ENCODE measurements around the gene TMEM175.

Gene TMEM175

DNA sequence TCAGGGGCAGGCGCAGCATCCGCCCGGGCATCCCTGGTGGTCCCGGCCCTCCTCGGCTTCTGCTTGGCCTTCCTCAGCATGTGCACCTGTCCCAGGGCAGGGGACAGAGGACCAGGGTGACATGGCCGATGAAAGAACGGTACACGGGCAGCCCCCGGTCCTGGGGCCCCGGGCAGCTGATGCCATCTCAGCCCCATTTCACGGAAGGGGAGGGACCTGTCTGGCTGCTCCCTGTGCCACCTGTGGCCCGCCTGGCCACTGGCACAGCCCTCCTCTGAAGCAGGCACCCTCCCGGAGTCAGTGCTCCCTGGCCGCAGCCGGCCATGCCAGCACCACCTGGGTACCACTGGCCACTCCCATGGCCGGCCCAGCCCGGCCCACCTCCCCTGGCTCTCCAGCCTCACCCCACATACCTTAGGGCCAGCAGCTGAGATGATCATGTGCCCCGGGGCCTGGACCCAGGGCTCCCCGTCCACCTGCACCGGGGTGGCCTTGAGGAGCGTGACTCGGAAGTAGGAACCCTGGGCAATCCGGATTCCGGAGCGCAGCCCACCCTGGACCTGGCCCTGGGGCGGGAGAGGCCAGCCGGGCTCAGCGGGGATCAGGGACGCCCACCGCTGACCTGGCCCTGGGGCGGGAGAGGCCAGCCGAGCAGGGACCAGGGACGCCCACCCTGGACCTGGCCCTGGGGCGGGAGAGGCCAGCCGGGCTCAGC lies 28.5 kb downstream of the TMEM175 start:
- DNase-seq = no peak

DNA sequence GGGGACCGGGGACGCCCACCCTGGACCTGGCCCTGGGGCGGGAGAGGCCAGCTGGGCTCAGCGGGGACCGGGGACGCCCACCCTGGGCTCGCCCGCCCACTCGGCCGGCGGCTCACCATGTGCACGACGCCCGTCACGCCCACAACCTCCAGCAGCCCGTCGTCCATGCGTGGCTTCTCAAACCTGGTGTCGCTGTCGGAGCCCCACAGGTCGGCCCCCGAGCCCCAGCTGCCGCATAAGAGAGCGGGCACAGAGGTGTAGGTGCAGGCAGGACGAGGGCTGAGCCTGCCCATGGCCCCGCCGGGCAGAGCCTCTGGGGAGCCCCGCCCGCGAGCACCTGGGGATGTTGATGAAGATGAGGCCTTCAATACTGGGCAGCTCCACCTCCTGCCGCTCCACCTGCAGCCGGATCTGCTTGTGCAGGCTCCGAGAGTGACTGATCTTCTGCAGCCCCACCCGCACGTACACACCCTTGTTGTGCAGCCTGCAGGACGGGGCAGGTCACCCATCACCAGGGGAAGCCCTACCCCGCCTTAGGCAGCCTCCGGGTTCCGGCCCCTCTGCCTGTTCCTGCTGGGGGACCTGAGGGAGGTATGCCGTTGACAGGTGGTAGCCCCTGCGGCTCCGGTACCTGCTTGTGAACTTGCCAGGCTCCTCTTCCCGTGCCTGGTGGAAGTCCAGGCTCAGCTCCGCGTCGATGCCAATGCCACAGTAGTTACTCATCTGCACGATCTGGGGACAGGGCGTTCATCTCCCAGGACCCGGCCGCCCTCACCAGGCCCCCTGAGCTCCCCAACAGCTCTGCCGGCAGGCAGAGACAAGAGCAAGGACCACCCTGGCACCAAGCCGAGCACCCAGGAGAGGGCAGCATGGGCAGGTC lies 29.3 kb downstream of the TMEM175 start:
- DNase-seq = no peak

DNA sequence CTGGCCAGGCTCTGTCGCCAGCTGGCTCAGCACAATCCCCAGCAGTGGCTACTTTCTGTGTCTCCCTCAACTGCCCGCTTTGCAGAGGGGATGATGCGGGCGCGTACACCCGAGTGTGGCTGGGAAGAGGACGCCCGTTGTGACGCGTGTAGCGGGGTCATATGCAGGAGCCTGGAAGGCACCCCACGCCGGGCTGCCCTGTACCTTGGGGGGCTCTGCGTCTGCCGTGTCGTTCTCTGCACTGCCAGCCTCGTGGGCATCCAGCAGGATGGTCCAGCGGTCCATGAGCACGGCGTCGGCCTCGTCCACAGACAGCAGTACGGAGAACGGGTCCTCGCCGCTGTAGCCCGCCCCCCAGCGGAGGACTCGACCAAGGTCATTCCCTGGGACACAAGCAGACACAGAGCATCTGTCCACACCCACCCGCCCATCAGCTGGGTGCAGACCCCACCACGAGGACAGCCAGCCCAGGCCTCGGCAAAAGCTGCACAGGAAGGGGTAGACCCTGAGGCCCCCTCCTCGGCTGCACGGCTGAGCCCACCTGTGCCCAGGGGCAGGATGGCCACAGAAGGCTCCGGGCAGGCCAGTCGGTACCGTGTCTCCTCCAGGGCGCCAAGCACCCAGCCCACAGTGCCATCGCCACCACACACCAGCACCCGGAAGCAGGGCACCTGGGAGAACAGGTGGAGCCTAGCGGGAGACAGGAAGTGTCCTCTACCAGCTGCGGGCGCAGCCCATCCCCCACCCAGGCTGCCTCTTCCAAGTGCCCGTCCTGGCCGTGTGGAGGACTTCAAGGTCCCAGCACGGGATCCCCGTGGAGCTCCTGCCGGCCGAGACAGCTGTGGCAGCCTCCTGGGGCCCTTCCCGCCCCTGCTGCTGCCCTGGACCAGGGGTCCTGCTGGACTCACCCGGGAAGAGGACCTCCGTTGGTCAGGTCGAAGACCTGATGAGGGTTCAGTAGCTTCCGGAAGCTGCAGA lies 30.3 kb downstream of the TMEM175 start:
- no peak for DNase-seq

DNA sequence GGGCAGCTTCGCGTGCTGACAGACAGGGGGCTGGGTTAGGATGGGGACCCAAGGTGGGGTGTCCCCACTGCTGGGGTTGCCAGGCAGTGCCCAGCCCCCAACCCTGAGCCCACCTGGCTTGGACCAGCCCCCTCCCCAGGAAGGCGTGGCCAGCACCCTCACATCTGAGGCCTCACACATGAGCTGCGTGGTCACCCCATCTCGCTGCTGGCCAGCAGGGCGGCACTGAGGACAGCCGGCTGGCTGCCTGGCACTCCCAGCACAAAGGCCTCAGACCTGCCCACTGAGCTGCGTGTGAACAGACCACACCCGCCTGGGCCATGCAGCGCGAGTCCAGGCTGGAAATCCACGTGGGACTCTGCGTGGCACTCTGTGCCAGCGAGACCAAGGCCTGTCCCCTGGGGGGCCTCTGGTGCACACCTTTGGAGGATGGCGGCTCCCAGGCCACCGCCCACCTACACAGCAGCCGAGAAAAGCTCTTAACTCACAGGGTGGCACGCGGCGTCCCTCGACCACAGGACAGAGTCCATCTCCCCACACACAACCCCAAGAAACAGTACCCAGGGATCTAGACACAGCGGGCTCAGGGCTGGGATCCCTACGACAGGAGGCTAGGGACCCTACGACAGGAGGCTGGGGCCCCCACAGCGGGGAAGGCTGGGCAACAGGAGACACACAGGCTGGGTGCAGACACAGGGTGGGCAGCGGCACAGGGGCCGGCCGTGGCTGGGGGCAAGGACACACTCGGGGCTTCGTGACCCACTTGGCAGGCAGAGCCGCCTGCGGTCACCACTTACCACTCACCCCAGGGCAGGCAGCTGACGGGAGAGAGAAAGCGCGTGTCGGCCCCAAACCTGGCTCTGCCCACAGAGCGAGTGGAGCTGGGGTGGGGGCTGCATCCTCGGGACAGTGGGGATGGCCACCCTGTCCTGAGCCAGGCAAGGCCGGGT lies 31.3 kb downstream of the TMEM175 start:
- DNase-seq = no peak

DNA sequence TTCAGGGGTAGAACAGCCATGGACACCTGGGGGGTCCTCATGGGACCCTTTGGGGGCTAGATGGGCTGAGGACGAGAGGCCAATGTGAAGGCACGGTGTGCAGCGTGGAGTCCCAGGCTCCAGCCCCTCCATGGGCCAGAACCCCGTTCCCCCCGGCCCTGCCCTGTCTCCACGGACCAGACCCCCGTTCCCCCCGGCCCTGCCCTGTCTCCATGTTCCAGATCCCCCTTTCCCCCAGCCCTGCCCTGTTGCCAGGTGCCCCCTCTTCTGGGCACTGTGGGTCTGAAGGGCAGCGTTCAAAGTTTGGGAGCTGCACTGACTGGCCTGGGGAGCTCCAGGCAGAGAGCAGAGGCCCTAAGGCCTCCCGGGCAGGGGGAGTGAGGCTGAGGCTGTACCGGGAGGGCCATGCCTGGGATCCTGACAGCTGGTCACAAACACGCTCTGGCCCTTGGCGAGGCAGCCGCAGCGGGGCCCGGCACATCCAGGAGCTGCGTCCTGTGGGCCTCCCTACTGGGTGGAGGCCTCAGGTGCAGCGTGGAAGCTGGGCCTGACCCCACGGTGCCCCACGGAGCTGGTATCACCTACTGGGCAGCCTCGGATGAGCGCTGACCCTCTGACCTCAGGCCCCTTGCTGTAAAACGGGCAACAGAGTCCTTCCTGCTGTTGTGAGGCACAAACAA lies 32.2 kb downstream of the TMEM175 start:
- DNase-seq = no peak

DNA sequence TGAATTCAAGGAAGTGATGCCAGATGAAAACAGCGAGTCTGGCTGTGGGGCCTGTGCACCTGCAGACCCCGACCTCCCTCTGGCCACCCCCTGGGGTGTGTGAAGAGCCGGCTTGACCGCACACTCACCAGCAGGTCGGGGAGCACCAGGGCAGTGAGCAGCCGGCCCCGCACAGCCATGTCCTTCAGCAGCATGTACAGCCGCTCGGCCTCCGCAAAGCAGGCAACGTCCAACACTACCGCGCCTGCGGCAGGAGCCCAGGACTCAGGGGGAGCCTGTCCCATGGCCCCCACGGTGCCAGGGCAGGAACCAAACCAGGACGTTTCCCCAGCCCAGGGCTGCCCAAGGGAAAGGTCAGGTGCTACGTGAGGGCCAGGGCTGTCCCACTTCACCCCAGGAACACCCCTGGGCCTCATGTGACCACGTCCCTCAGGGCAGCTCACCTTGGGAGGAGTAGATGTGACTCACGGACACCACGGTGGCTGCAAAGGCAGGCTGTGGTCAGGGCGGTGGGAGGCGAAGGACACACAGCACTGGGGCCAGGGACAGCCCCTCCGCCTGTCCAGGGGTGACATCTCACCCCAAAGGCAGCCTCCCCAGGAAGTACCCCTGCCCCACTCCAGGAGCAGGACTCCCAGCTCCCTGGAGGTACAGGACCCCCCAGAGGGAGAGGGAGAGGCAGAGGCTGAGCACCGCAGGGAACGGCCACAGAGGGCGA lies 32.9 kb downstream of the TMEM175 start:
- DNase-seq = no peak

DNA sequence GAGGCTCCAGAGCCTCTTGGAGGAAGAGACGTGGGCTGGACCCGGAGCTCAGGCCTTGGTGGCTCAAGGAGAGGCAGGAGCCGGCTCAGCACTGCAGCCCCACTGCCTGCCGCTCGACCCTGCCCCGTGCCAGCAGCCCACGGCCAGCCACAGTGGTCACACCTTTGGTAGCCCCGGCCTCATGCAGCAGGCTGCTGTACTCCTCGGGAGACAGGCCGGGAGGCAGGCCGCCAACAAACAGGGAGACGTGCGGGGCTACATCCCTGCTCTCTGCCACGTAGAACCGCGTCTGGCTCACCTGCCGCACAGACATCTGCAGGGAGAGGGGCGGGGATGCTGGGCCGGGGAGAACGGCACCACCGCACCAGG lies 33.5 kb downstream of the TMEM175 start:
- no peak for DNase-seq

DNA sequence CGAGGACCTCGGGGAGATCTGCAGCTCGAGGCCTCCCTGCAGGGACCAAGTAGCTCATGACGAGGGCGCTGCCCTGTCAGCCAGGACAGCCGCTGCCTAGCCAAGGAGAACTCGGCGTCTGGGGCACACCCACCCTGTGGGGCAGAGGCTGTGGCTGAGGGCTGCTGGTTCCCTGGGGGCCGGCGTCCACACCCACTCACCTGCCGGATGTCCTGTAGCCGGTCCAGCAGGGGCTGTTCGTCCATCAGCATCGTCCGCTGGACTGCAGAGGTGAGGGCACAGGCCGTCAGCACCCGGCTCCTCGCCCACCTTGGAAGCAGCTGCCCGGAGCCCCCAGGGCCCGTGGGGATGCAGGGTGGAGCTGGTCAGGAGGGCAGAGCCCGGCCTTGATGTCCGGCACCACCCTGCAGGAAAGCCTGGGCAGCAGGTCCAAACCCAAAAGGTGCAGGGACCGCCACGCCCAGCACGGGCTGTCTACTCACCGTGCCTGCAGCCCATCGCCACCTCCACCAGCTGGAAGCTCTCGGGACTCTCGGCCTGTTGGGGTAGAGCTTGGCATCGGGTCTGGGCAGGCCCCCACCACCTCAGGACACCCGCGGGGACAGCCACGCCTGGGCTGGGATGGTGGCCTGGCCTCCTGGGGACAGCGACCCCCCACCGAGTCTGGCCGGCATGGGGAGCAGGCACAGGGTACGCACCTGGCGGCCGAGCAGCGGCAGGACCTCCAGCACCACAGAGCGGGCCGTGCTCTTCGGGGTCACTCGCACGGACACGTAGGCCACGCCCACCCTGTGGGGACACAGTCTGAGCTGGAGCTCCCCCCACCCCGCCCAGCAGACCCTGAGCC lies 34.2 kb downstream of the TMEM175 start:
- no peak for DNase-seq

DNA sequence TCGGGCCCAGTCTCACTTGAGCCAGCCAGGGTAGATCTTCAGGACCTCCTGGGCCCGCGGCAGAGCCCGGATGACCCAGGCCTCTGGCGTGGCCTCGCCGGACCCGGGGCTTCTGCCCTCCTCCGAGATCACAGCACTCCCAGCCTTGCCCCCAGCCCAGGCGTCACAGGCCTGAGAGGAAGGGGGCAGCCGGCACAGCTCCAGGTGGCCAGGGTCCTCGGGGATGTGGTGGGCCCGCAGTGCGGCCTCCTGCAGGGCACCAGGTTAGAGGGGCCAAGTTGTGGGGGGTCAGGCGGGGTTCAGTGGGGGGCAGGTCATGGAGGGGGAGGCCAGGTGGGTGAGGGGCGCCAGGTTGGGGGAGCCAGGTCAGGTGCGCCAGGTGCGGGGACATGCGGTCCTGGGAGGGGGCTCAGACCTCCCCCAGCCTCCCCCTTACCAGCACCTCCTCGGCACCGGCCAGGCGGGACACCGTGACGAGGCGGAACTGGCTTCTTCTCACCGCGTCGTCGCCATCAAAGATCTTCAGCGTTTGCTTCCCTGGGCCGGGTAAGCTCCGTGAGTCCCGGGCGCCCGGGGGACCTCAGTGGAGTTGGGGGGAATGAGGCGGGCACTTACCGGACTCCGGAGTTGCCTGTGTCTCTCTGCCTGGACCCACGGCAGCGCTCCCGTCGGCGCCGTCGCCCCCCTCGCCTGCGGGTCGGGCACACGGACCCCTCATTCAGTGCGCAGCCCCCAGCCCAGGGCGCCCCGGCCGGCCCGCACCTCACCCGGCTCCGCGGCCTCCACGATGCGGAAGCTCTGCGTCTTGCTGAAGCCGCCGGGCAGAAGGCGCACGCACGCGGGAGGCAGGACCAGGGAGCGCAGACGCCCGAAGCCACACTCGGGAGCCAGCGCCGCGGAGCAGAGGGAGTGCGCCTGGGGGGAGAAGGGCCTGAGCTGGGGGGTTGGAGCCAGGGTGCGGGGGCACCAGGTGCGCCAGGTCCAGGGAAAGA lies 35.1 kb downstream of the TMEM175 start:
- no peak for DNase-seq

DNA sequence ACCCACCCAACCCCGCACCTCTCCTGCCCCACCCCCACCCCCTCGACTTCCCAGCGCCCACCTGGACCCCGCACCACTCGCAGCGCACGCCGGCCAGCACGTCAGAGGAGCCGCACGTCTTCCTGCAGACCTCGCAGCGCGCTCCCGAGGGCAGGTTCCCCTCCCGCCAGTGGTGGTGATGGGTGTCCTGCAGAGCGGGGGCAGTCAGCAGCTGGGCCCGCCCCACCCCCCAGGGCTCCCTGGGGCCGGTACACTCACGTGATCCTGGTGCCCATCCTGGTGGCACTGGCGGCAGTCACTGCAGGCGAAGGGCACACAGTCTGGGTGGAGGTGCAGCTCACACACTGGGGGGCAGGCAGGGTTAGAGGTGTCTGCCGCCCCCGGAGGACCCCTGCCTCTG lies 36.0 kb downstream of the TMEM175 start:
- no peak for DNase-seq

DNA sequence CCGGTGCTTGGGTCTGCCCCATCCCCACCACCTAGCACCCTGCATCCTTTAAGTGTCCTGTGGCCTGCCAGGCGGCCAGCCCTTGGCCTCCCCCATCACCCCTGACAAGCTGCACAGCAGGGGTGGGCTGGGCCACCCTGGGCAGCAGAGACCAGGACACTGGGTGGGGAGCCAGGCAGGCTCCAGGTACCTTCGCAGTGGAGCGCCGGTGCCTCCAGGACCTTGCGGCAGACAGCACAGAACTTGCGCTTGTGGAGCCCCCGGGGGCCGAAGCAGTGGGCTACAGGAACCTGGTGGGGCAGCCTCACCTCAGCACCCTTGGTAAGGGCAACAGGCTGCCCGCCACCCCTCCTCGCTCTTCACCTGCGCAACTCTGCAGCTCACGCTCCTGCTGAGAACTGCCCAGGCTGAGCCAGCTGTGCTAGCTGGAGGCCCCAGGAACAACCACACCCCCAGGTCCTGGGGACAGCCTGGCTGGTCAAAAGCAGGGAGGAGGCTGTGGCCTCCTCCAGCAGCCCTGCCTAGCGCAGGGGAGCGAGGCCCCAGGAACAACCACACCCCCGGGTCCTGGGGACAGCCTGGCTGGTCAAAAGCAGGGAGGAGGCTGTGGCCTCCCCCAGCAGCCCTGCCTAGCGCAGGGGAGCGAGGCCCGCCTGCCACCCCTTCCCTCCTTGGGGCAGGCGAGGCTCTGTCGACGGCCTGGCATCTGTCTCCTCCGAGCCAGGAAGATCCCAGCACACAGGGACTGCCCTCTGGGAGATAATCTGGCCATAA lies 36.5 kb downstream of the TMEM175 start:
- DNase-seq = no peak

DNA sequence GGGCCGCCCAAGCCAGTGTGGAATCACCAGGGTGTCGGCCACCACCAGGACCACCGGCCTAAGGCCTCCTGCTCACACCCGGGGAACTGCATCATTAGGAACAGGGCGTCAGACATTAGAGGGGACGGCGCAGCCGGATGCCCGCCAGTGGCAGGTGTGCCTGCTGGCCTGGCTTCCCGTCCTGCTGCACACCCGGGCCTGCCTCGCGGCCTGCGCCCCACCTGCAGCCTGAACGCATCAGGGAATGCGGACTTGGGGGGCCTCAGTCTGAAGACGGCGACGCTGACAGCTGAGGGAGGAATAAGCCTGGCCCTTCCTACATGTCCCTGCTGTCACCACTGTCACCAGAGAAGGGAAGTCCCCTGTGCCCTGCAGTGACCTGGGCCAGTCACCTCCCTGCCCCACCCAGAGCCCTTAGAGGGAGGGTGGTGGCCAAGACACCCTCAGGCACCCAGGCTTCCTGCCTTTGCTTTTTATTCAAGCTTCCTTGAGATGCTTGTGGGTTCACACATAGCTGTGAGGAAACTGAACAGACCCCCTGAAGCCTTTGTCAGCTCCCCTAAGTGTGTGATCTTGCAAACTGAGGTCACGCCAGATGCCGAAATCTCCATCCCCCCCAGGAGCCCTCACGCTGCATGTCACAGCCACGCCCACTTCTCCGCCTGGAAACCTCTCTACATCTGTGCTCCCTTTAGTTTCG lies 37.9 kb downstream of the TMEM175 start:
- DNase-seq = no peak

DNA sequence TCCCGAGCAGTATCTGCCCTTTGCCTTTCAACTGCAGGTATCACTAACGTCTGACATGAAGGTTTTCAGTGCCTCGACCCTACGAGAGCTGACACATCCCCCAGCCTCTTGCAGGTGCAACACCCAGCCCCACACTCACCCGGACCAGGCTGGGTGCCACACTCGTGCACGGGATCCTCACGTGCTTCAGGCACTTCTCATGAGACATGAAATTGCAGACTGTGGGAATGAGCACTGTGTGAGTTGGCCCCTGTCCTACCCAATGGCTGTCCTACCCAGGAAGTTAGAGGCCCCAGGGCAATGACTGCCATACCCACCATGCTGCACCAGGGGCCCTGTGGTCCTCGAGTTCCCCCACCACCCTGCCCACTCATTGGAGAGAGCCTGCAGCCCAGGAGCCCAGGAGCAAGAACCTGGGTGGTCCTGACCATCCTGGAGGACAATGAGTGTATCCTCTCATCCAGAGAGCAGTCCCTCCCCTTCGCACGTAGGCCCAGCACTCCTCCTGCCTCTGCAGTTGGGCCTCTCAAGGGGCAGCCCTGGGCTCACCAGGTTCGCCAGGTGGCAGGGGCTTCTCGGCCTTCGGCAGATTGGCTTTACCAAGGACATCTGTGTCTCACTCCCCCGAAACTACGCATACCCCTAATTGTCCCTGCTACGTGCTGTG lies 38.7 kb downstream of the TMEM175 start:
- DNase-seq = no peak

DNA sequence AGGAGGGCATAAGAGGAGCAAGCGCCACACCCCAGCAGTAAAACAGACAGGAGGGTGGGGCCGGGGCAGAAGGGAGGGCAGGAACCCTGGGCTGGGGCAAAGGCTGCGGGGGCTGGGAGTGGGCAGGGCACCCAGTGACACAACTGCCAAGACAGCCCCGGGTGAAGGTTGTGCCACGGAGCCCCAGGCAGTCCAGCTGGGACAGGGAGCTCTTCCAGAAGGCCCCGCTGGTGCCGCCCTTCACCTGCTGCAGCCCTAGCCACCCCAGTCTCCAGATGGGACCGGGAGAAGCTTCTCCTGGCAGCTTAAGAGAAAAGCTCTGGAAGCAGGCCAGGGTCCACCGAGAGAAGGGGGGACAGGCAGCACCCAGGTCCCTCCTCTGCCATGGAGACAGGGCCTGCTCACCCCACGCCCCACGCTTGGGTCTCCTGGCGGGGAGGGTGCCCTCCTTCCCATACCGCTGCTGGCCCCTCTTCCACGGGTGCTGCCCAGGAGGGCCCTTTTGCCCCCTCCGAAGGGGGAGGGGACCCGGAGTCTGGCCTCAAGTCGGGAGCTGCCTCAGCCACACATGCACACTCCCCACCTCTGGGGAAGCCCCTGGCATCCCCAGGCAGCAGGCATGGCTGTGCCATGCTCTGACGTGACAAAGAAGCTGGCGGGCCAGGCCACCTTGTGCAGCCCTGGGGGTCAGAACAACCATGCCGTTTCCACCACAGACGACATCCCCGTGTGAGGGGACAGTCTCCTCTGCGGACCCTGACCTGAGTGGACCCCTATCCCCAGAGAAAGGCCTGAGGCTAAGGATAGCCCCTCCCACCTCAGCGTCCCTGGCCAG lies 39.6 kb downstream of the TMEM175 start:
- no peak for DNase-seq

DNA sequence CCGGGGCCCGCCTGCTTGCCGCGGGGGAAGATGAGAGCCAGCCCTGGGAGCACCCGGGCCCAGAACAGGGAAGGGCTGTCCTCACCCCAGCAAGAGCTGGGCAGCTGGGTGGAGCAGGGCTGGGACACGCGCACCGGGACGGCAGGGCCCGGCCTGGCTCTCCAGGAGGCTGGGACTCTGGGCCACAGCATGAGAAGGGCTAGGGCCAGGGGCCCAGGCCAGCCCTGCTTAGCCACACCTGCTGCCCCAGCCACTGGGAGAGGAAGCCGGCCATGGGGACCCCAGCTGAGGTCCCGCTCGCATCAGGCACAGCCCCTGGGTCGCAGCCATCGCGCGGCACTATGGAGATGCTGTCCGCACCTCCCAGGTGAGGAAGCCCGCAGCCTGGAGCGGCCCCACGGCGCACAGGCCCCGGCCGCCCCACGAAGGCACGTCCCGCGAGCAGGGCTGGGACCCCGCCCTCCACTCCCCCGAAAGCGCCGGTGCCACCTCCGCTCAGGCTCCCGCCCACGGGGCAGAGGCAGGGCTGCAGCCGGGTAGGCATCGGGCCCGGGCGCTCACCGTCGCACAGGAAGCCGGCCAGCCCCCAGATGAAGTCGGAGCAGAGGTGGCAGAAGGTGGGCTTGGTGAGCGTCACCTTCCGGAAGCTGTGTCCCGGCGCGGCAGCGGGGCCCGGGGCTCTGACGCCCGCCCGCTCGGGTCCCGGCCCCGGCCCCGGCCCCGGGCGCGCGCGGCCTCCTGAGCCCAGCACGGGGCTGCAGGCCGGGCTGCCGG lies 40.6 kb downstream of the TMEM175 start:
- no peak for DNase-seq
